Prostate gland (tissue), 2 donors: Measurements from ENCODE around the gene LRRC39. TPM values are rescaled to one million over a fixed set of nuclear protein-coding genes. Genes with fewer than 3 reads are reported as not detected.

Experiments used
- DNase-seq: peaks from one replicate; pipeline ENCODE4 v3.0.0-alpha.2; 2019; ENCODE audit warnings: low spot score
- H3K27ac ChIP-seq, 2 donors: fragments of 200-600 bp; sonication (generic); 2 replicates each; pipeline ENCODE4 v1.5.1; 2017 to 2019
- H3K27me3 ChIP-seq: fragments of 200-600 bp; sonication (generic); replicated peaks from 2 replicates; pipeline ENCODE4 v1.5.1; 2019; ENCODE audit not compliant: insufficient read depth
- H3K36me3 ChIP-seq, 2 donors: fragments of 200-600 bp; sonication (generic); 1 replicate in 1 of 2; 2 replicates in 1 of 2; pipeline versions ENCODE4 v1.5.1 to v1.8.1; 2017 to 2019
- H3K4me1 ChIP-seq: fragments of 200-600 bp; sonication (generic); replicated peaks from 2 replicates; pipeline ENCODE4 v1.5.1; 2019
- H3K4me3 ChIP-seq, 2 donors: fragments of 200-600 bp; sonication (generic); 2 replicates each; pipeline ENCODE4 v1.5.1; 2017 to 2019
- H3K9me3 ChIP-seq: fragments of 200-600 bp; sonication (generic); 2 replicates; pipeline ENCODE4 v1.5.1; 2017
- POLR2A ChIP-seq: fragments of 450-650 bp; IDR thresholded peaks from one replicate; pipeline ENCODE4 v1.6.1; 2016; ENCODE audit warnings: antibody characterized with exemption, mild to moderate bottlenecking
- POLR2AphosphoS5 ChIP-seq: sonication (generic); formaldehyde crosslinking; IDR thresholded peaks from one replicate; pipeline ENCODE4 v1.6.1; 2017; ENCODE audit warnings: antibody characterized with exemption
- WGBS: methylation state at CpG from one replicate; pipeline ENCODE4 v1.1.5; 2018; 5-methylcytosine and 5-hydroxymethylcytosine counted together
- intact Hi-C: fragments of 100-400 bp; cut with DNase I; formaldehyde crosslinking; loops from one replicate; pipeline ENCODE4 v1.14.2; 2022
- total RNA-seq, 2 donors: library from RNA; depleted of rRNA; stranded (reverse); fragments of >200 nt; gene quantifications; one replicate each; pipeline ENCODE4 v1.1.0, GENCODE V29; 2016
- TF ChIP-seq, protein P1 (sequence below), 4 experiments: fragments of 200-600 bp in 2 of 4; fragments of 450-650 bp in 2 of 4; sonication (generic) in 2 of 4; IDR thresholded peaks; 1 replicate in 3 of 4; 2 replicates in 1 of 4; pipeline ENCODE4 v1.5.1; 2016 to 2019; ENCODE audit warnings: antibody characterized with exemption in 4 of 4, mild to moderate bottlenecking in 2 of 4, moderate library complexity in 2 of 4

Gene LRRC39
- total RNA-seq, 2 donors from 2014 or later: 0.68 to 1.5 TPM

- no peaks in the 10 kb centered on the region for H3K27me3 ChIP-seq
- H3K36me3 ChIP-seq: no peaks in the 10 kb centered on the region
- H3K4me3 ChIP-seq: peak within 1 kb of the TSS; percentile 59 to 71
- no peaks in the 10 kb centered on the region for H3K4me1 ChIP-seq
- under 1% methylated on average over 57 of the region's 57 CpGs for WGBS
- DNase-seq: peak; percentile 98
- H3K27ac ChIP-seq: peak within 1 kb of the TSS; percentile 66 to 68
- intact Hi-C loops: loop anchor here (5.0 to 10.0 kb wide), 5 partner anchors 96 to 762 kb away; partner anchors contain the start of genes EXTL2 and SLC30A7
- no peaks in the 10 kb centered on the region for H3K9me3 ChIP-seq
- TF ChIP-seq, protein P1, sequence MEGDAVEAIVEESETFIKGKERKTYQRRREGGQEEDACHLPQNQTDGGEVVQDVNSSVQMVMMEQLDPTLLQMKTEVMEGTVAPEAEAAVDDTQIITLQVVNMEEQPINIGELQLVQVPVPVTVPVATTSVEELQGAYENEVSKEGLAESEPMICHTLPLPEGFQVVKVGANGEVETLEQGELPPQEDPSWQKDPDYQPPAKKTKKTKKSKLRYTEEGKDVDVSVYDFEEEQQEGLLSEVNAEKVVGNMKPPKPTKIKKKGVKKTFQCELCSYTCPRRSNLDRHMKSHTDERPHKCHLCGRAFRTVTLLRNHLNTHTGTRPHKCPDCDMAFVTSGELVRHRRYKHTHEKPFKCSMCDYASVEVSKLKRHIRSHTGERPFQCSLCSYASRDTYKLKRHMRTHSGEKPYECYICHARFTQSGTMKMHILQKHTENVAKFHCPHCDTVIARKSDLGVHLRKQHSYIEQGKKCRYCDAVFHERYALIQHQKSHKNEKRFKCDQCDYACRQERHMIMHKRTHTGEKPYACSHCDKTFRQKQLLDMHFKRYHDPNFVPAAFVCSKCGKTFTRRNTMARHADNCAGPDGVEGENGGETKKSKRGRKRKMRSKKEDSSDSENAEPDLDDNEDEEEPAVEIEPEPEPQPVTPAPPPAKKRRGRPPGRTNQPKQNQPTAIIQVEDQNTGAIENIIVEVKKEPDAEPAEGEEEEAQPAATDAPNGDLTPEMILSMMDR (IDR thresholded peaks at IDR 0.05): peak in 1 of 4 experiments; percentile 32
- TF ChIP-seq POLR2A (no peak), POLR2AphosphoS5 (peak; percentile 98)
Measured at GRCh38 chr1:100132566-100133477, 45.2 kb downstream of the LRRC39 start, which contains the start of the genes SASS6 and TRMT13. Gene SASS6, minus strand, starts transcription at chr1:100132930. Its CDS starts 116 bp downstream, at chr1:100132814. Gene TRMT13, plus strand, starts transcription at chr1:100133163. Its CDS starts 6 bp downstream, at chr1:100133169.

GRCh38 chr1:100131623-100132022, 46.4 kb downstream of the LRRC39 start:
- no peaks in the 10 kb centered on the region for H3K27me3 ChIP-seq
- intact Hi-C loops: loop anchor here (5.0 to 10.0 kb wide), 5 partner anchors 94 to 763 kb away; partner anchors contain the start of genes EXTL2 and SLC30A7
- 76% methylated on average over 8 of the region's 8 CpGs for WGBS
- H3K9me3 ChIP-seq: no peaks in the 10 kb centered on the region
- TF ChIP-seq POLR2AphosphoS5 (no peak), POLR2A (no peak)
- TF ChIP-seq, protein P1 (IDR thresholded peaks at IDR 0.05): no peak
- H3K4me3 ChIP-seq: no peak overlapping the region
- no peaks in the 10 kb centered on the region for H3K36me3 ChIP-seq
- DNase-seq: no peak
- no peaks in the 10 kb centered on the region for H3K4me1 ChIP-seq
- no peak overlapping the region for H3K27ac ChIP-seq

DNA sequence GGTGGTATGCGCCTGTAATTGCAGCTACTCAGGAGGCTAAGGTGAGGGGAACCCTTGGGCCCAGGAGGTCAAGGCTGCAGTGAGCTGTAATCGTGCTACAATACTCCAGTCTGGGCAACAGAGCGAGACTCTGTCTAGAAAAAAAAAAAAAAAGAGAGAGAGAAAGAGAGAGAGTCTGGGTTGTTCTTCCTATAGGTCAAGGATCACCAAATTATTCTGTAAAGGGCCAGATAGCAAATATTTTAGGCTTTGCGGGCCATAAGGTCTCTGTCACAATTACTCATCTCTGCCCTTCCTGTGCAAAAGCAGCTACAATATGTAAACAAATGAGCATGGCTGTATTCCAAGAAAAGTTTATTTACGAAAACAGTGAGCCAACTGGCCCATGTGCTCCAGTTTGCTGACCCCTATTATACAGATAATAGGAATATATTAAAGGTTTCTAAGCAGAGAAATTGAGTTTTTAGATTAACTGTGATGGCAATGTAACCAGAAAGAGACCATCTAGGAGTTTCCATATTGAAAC, 47.4 kb downstream of the LRRC39 start:
- intact Hi-C loops: loop anchor here (5.0 to 10.0 kb wide), 5 partner anchors 93 to 764 kb away; partner anchors contain the start of genes EXTL2 and SLC30A7
- H3K27ac ChIP-seq: no peak overlapping the region
- H3K9me3 ChIP-seq: no peaks in the 10 kb centered on the region
- no peak for DNase-seq
- no peaks in the 10 kb centered on the region for H3K27me3 ChIP-seq
- no peaks in the 10 kb centered on the region for H3K36me3 ChIP-seq
- WGBS: 84% methylated on average over 5 of the region's 5 CpGs
- H3K4me1 ChIP-seq: no peaks in the 10 kb centered on the region
- no peak for TF ChIP-seq POLR2A
- TF ChIP-seq, protein P1 (IDR thresholded peaks at IDR 0.05): no peak
- TF ChIP-seq POLR2AphosphoS5: no peak
- no peak overlapping the region for H3K4me3 ChIP-seq

DNA sequence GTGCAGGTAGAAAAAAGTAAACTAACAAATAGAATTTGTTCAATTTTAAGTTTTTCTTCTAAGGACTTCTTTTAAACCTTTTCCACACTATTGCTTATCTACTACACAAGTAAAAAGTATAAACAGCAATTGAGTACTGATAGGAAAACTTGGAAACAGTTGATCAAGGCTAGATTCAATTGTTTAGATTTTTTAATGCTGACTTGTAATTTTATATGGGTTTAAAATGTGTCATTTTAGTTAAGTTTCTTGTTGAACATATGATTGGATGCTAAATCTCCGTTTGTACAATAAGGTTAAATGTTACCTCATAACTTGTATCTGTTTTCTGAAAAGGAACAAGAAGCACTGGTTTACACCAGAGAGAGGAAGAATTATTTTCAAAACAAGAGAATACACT, 50.8 kb downstream of the LRRC39 start:
- intact Hi-C loops: no loop called here
- H3K27me3 ChIP-seq: no peaks in the 10 kb centered on the region
- no peak overlapping the region for H3K4me3 ChIP-seq
- H3K4me1 ChIP-seq: no peaks in the 10 kb centered on the region
- TF ChIP-seq POLR2A: no peak
- no peak for TF ChIP-seq POLR2AphosphoS5
- 66% methylated on average over 1 of the region's 1 CpG for WGBS
- H3K27ac ChIP-seq: no peak overlapping the region
- DNase-seq: no peak
- H3K9me3 ChIP-seq: no peaks in the 10 kb centered on the region
- no peaks in the 10 kb centered on the region for H3K36me3 ChIP-seq

- Histone ChIP-seq H3K9me3 (no peaks in the 10 kb centered on the region), H3K4me1 (no peaks in the 10 kb centered on the region), H3K36me3 (no peaks in the 10 kb centered on the region), H3K27ac (no peak overlapping the region), H3K4me3 (no peak overlapping the region), H3K27me3 (no peaks in the 10 kb centered on the region)
- DNase-seq: no peak
- WGBS: 77% methylated on average over 1 of the region's 1 CpG
- no peak for TF ChIP-seq POLR2A
- intact Hi-C loops: no loop called here
Measured at GRCh38 chr1:100122177-100122576, 55.9 kb downstream of the LRRC39 start.
